PFSK-1 (cell line): ENCODE data around the gene POLR2I.

ENCODE experiments used
- POLR2AphosphoS5 ChIP-seq: IDR thresholded peaks from 2 replicates; pipeline ENCODE4 v1.6.1; 2012; ENCODE audit warnings: low read depth, mild to moderate bottlenecking, control low read depth, low read length, moderate library complexity
- REST ChIP-seq, 2 experiments: IDR thresholded peaks; 2 replicates each; pipeline versions ENCODE4 v1.6.1 to v1.8.0; 2011 to 2012; ENCODE audit warnings: low read depth in 2 of 2, low read length in 2 of 2, control low read depth in 1 of 2, inconsistent platforms in 1 of 2, mild to moderate bottlenecking in 1 of 2, moderate library complexity in 1 of 2; ENCODE audit not compliant: insufficient read depth in 1 of 2

- TF ChIP-seq POLR2AphosphoS5, result no peak
- no peak for TF ChIP-seq REST (IDR thresholded peaks at IDR 0.05; ENCODE audit: insufficient read depth in 1 of 2, low read depth in 2 of 2, low read length in 2 of 2)
Observed at GRCh38 chr19:36142046-36142445, 27.4 kb upstream of the POLR2I start.
